ENCODE measurements around the gene KDM3A. TPM values are rescaled to one million over a fixed set of nuclear protein-coding genes. Genes with fewer than 3 reads are reported as not detected.

Gene KDM3A
- total RNA-seq, 1 experiment from 2014 or later: 52.6 TPM

DNA sequence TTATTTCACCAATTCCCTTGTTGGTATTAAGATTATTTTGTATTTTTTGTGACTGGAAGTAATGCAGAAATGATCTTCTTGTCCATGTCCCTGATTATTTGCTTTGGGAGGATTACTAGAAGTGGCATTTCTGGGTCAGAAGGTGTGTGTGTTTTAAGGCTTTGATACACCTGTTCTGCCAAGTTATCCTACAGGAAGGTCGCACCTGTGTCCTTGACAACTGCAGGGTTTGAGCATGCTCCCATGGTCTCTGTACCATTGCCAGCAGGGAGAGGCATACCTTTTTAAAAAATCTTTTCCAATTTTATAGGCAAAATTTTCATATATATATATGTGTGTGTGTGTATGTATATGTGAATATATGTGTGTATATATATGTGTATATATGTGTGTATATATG is 29.7 kb downstream of the KDM3A start:
- ChIA-PET RAD21 (ENCODE audit: low non-redundant PET in 1 of 2, low total read pairs in 2 of 2, uncharacterized antibody in 2 of 2, unreplicated experiment in 2 of 2) (no interaction called here), POLR2A (no interaction called here), CTCF (no interaction called here)
- no peaks in the 10 kb centered on the region for H4K20me1 ChIP-seq (ENCODE audit: insufficient read depth)
- H3K27ac ChIP-seq (ENCODE audit: low read depth, low read length): no peak overlapping the region
- H3K4me3 ChIP-seq (replicated peaks in 1 of 2; ENCODE audit: low read depth in 1 of 2, low read length in 2 of 2): no peak overlapping the region
- H3K4me2 ChIP-seq (ENCODE audit: low read length): no peak overlapping the region
- no peaks in the 10 kb centered on the region for H3K9me3 ChIP-seq (ENCODE audit: control insufficient read depth in 1 of 2, insufficient read depth in 1 of 2, low read depth in 1 of 2, low read length in 2 of 2)
- intact Hi-C loops (cut with micrococcal nuclease): no loop called here
- DNase-seq (ENCODE audit: low read depth, low spot score) (no peak), ATAC-seq (no peak)
- no peaks in the 10 kb centered on the region for H3K9me2 ChIP-seq (ENCODE audit: insufficient read depth)
- BruUV-seq (replicated peaks): no TSS peak
- peaks cover 37 to 41% of the 10 kb centered on the region in 2 experiments; a peak in 3 of 4 replicates for H3K36me3 ChIP-seq (ENCODE audit: control insufficient read depth in 1 of 2, insufficient read depth in 2 of 2, low read length in 2 of 2)
- H3K4me1 ChIP-seq (ENCODE audit: control insufficient read depth in 1 of 2, insufficient read depth in 2 of 2, low read length in 2 of 2): no peaks in the 10 kb centered on the region
- H3K79me2 ChIP-seq (ENCODE audit: insufficient read depth, low read length): no peaks in the 10 kb centered on the region
- TF ChIP-seq CBX3 (IDR thresholded peaks at IDR 0.05; ENCODE audit: low read depth) (no peak), SRF (IDR thresholded peaks at IDR 0.05; ENCODE audit: low read depth) (no peak), EGR1 (IDR thresholded peaks at IDR 0.05; ENCODE audit: low read depth) (no peak), EZH2 (IDR thresholded peaks at IDR 0.05) (no peak), EZH2phosphoT487 (IDR thresholded peaks at IDR 0.05; ENCODE audit: borderline replicate concordance) (no peak), SIN3A (IDR thresholded peaks at IDR 0.05; ENCODE audit: low read depth) (no peak)
- TF ChIP-seq, protein P1, sequence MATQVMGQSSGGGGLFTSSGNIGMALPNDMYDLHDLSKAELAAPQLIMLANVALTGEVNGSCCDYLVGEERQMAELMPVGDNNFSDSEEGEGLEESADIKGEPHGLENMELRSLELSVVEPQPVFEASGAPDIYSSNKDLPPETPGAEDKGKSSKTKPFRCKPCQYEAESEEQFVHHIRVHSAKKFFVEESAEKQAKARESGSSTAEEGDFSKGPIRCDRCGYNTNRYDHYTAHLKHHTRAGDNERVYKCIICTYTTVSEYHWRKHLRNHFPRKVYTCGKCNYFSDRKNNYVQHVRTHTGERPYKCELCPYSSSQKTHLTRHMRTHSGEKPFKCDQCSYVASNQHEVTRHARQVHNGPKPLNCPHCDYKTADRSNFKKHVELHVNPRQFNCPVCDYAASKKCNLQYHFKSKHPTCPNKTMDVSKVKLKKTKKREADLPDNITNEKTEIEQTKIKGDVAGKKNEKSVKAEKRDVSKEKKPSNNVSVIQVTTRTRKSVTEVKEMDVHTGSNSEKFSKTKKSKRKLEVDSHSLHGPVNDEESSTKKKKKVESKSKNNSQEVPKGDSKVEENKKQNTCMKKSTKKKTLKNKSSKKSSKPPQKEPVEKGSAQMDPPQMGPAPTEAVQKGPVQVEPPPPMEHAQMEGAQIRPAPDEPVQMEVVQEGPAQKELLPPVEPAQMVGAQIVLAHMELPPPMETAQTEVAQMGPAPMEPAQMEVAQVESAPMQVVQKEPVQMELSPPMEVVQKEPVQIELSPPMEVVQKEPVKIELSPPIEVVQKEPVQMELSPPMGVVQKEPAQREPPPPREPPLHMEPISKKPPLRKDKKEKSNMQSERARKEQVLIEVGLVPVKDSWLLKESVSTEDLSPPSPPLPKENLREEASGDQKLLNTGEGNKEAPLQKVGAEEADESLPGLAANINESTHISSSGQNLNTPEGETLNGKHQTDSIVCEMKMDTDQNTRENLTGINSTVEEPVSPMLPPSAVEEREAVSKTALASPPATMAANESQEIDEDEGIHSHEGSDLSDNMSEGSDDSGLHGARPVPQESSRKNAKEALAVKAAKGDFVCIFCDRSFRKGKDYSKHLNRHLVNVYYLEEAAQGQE (IDR thresholded peaks at IDR 0.05; ENCODE audit: low read depth): no peak
- no peak overlapping the region for H2AFZ ChIP-seq (ENCODE audit: low read depth, low read length, poor library complexity, severe bottlenecking)
- no peak overlapping the region for H3K9ac ChIP-seq (ENCODE audit: low read length)
- H3K27me3 ChIP-seq (ENCODE audit: insufficient read depth, low read length): no peaks in the 10 kb centered on the region

DNA sequence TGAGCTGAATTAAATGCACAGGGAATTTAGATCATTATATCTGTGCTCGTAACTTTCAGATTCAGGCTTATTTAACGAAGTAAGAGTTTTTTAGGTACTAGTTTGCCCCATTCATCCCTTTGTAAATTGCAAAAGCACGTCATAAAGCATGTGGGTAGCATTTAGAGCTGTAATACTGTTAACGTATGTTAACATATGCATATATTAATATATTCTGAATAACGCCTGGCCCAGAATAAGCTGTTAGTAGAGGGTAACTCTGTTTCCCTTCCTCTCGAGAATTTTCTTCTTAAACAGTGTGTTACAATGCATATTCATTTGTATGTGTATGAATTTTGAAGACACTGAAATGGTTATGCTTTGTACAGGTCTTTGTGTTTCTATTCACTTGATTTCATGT is 30.5 kb downstream of the KDM3A start:
- no peak for ATAC-seq
- intact Hi-C loops (cut with micrococcal nuclease): no loop called here
- Histone ChIP-seq H3K4me3 (replicated peaks in 1 of 2; ENCODE audit: low read depth in 1 of 2, low read length in 2 of 2) (no peak overlapping the region), H3K27ac (ENCODE audit: low read depth, low read length) (no peak overlapping the region), H3K4me1 (ENCODE audit: control insufficient read depth in 1 of 2, insufficient read depth in 2 of 2, low read length in 2 of 2) (no peaks in the 10 kb centered on the region), H3K79me2 (ENCODE audit: insufficient read depth, low read length) (no peaks in the 10 kb centered on the region), H3K36me3 (ENCODE audit: control insufficient read depth in 1 of 2, insufficient read depth in 2 of 2, low read length in 2 of 2) (peaks cover 32 to 38% of the 10 kb centered on the region in 2 experiments; a peak in 3 of 4 replicates), H3K9me2 (ENCODE audit: insufficient read depth) (no peaks in the 10 kb centered on the region), H3K9ac (ENCODE audit: low read length) (no peak overlapping the region), H3K9me3 (ENCODE audit: control insufficient read depth in 1 of 2, insufficient read depth in 1 of 2, low read depth in 1 of 2, low read length in 2 of 2) (no peaks in the 10 kb centered on the region), H2AFZ (ENCODE audit: low read depth, low read length, poor library complexity, severe bottlenecking) (no peak overlapping the region), H4K20me1 (ENCODE audit: insufficient read depth) (no peaks in the 10 kb centered on the region), H3K27me3 (ENCODE audit: insufficient read depth, low read length) (no peaks in the 10 kb centered on the region), H3K4me2 (ENCODE audit: low read length) (no peak overlapping the region)
- RAD21 ChIA-PET (ENCODE audit: low non-redundant PET in 1 of 2, low total read pairs in 2 of 2, uncharacterized antibody in 2 of 2, unreplicated experiment in 2 of 2): no interaction called here
- DNase-seq (ENCODE audit: low read depth, low spot score): no peak
- CTCF ChIA-PET: no interaction called here
- no TSS peak for BruUV-seq (replicated peaks)
- POLR2A ChIA-PET: no interaction called here
- TF ChIP-seq EZH2phosphoT487 (IDR thresholded peaks at IDR 0.05; ENCODE audit: borderline replicate concordance) (no peak), CBX3 (IDR thresholded peaks at IDR 0.05; ENCODE audit: low read depth) (no peak), ZFX (IDR thresholded peaks at IDR 0.05) (no peak), RAD21 (IDR thresholded peaks at IDR 0.05; ENCODE audit: low read depth) (no peak), POLR2AphosphoS5 (IDR thresholded peaks at IDR 0.05; ENCODE audit: low read depth, low read length) (no peak)
- TF ChIP-seq, protein P2, sequence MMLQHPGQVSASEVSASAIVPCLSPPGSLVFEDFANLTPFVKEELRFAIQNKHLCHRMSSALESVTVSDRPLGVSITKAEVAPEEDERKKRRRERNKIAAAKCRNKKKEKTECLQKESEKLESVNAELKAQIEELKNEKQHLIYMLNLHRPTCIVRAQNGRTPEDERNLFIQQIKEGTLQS (IDR thresholded peaks at IDR 0.05): no peak
- TF ChIP-seq, protein P3, sequence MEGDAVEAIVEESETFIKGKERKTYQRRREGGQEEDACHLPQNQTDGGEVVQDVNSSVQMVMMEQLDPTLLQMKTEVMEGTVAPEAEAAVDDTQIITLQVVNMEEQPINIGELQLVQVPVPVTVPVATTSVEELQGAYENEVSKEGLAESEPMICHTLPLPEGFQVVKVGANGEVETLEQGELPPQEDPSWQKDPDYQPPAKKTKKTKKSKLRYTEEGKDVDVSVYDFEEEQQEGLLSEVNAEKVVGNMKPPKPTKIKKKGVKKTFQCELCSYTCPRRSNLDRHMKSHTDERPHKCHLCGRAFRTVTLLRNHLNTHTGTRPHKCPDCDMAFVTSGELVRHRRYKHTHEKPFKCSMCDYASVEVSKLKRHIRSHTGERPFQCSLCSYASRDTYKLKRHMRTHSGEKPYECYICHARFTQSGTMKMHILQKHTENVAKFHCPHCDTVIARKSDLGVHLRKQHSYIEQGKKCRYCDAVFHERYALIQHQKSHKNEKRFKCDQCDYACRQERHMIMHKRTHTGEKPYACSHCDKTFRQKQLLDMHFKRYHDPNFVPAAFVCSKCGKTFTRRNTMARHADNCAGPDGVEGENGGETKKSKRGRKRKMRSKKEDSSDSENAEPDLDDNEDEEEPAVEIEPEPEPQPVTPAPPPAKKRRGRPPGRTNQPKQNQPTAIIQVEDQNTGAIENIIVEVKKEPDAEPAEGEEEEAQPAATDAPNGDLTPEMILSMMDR (IDR thresholded peaks at IDR 0.05 in 2 of 3, conservative IDR thresholded peaks at IDR 0.05 in 1 of 3; ENCODE audit: borderline replicate concordance in 1 of 3, insufficient read depth in 1 of 3, low read depth in 2 of 3, low read length in 2 of 3): no peak
